ENCODE data around the gene FRMPD2.

FRMPD2 gene

DNA sequence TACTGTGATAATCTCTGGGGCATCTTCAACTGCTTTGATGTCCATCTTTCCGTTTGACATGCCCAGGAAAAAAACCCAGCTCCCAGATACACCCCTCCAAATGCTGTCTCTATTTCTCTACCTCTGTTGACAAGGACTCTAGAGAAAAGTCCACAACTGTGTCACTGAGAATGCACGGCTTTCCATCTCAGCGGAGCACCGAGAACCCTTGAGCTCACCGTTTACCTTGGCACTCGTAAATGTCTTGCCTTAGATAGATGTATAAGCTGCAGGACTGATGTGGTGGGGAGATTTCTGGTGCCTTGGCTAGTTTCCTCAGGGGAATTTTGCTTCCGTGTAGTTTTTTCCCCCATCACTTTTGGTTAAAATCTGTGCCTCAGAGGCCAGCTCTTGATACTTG is 24.6 kb upstream of the FRMPD2 start:
- H3K9ac ChIP-seq (ENCODE audit: low read depth, low read length), result no peak overlapping the region
- no peaks in the 10 kb centered on the region for H3K9me3 ChIP-seq (ENCODE audit: control insufficient read depth, insufficient read depth, low read length)
- no peaks in the 10 kb centered on the region for H3K36me3 ChIP-seq (ENCODE audit: insufficient read depth, low read length)
- H3K4me1 ChIP-seq (ENCODE audit: insufficient read depth, low read length), result no peaks in the 10 kb centered on the region

DNA sequence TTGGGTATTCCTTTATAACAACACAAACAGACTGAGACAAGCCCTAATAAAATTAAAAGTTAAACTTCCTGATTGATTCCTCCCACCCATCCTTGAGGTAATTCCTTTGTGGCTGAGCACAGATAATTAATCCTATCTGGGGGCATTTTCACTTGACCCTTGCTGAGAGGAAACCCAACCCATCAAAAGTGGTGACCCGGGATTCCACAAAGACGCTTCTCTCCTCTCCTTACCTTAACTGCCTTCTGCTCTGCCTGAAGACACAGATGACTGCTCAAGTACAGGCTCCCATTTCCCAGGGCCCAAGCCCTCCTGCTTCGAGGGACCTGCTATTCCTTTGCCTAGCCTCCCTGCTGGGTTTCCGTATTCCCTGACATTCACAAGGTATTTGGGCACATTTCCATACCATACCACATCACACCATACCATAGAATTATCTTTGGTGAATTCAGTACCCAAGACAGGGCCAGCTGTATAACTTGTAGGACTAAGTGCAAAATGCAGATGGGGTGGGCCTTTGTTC is 22.1 kb upstream of the FRMPD2 start:
- H3K4me1 ChIP-seq (ENCODE audit: insufficient read depth, low read length), result no peaks in the 10 kb centered on the region
- no peak overlapping the region for H3K9ac ChIP-seq (ENCODE audit: low read depth, low read length)
- H3K9me3 ChIP-seq (ENCODE audit: control insufficient read depth, insufficient read depth, low read length), result no peaks in the 10 kb centered on the region
- no peaks in the 10 kb centered on the region for H3K36me3 ChIP-seq (ENCODE audit: insufficient read depth, low read length)

DNA sequence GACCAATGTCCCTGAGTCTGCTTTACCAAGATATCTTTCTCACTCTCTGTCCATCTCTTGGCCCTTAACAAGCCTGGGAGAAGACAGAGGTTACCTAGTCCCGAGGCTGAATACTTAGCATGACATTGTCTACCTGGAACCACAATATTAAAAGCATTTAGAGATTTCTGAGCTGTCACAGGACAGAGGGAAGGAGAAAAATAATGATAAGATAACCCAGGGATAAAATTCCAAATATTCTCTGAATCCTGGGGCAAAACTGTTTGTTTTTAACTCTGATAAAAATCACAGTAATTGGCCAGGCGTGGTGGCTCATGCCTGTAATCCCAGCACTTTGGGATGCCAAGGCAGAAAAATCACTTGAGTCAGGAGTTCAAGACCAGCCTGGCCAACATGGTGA is 19.9 kb upstream of the FRMPD2 start:
- Histone ChIP-seq H3K36me3 (ENCODE audit: insufficient read depth, low read length) (no peaks in the 10 kb centered on the region), H3K9ac (ENCODE audit: low read depth, low read length) (no peak overlapping the region), H3K9me3 (ENCODE audit: control insufficient read depth, insufficient read depth, low read length) (no peaks in the 10 kb centered on the region), H3K4me1 (ENCODE audit: insufficient read depth, low read length) (no peaks in the 10 kb centered on the region)

DNA sequence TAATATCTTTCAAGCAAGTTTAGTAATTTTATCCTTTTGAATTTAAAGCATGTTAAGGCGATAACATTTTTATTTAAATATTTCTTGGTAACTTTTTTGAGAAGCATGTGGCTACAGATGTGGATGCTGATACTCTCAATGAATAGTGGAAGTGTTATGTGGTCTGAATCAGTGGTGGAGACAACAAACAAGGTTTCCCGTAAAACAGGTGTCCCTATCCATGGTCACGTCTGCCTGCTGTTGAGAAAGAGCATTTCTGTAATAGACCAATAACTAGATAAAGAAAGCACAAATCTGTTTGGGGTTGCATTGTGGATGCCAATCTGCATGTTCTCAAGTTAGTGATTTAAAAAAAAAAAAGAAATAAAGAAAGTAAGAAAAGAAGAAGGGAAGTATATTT is 18.1 kb upstream of the FRMPD2 start:
- H3K9me3 ChIP-seq (ENCODE audit: control insufficient read depth, insufficient read depth, low read length), result no peaks in the 10 kb centered on the region
- no peak overlapping the region for H3K9ac ChIP-seq (ENCODE audit: low read depth, low read length)
- H3K36me3 ChIP-seq (ENCODE audit: insufficient read depth, low read length), result no peaks in the 10 kb centered on the region
- H3K4me1 ChIP-seq (ENCODE audit: insufficient read depth, low read length), result no peaks in the 10 kb centered on the region

DNA sequence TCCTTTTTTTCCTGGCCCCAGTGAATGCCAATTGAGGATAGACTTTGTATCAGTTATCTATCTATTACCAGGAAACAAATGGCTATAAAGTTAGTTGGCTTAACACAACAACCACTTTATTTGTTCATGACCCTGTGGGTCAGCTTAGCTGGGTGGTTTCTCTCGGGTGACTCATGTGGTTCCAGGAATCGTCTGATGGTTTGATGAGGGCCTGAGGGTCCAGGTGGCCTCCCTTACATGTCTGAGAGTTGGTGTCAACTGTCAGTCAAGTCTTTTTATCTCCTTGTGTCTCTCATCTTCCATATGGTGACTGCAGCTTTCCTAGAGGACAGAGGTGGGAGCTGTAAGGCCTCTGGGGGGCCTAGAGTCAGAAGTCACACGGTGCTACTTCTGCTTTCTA is 16.7 kb upstream of the FRMPD2 start:
- Histone ChIP-seq H3K36me3 (ENCODE audit: insufficient read depth, low read length) (no peaks in the 10 kb centered on the region), H3K4me1 (ENCODE audit: insufficient read depth, low read length) (no peaks in the 10 kb centered on the region), H3K9ac (ENCODE audit: low read depth, low read length) (no peak overlapping the region), H3K9me3 (ENCODE audit: control insufficient read depth, insufficient read depth, low read length) (no peaks in the 10 kb centered on the region)

DNA sequence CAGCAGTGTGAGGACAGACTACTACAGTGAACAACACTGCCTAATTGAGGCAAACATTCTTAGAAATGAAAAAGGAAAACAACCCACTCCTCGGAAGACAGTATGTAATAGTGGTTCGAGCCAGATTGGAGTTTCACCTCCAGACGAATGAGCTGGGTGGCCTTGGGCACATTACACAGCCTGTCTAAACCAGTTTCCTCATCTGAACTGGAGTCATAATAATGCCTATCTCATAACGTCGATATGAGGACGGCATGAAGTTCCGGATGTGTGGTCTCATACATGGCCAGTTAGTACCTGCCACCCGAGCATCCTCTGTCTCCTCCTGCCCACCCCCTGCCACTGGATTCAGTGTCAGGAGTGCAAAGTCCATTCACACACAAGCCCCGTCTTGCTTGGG is 15.8 kb upstream of the FRMPD2 start:
- H3K36me3 ChIP-seq (ENCODE audit: insufficient read depth, low read length), result no peaks in the 10 kb centered on the region

DNA sequence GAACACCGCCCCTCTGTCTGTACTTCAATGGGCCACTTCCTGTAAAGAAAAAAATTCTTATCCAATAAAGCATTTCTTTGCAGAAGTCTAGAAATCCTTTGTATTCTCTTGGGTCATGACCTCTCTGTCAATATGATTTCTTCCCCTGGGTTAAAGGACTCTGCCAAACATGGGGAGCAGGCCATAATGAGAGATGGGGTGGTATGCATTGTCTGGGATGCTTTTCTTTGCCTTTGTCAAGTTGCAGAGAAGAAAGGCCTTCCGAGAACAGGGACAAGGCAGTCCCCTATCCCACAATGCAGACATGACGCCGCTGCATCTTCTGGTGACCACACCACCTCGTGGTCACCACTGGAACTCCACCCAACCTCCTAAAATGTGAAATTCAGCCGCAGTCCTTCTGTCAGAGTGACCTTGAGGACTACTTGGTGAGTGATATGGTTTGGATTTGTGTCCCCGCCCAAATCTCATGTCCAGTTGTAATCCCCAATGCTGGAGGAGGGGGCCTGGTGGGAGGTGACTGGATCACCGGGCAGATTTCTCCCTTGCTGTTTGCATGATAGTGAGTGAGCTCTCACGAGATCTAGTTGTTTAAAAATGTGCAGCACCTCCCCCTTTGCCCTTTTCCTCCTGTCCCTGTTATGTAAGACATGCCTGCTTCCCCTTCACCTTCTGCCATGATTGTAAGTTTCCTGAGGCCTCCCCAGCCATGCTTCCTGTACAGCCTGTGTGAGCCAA is 15.2 kb upstream of the FRMPD2 start:
- H3K4me1 ChIP-seq (ENCODE audit: insufficient read depth, low read length), result no peaks in the 10 kb centered on the region
- H3K9me3 ChIP-seq (ENCODE audit: control insufficient read depth, insufficient read depth, low read length), result no peaks in the 10 kb centered on the region
- no peaks in the 10 kb centered on the region for H3K36me3 ChIP-seq (ENCODE audit: insufficient read depth, low read length)
- no peak overlapping the region for H3K9ac ChIP-seq (ENCODE audit: low read depth, low read length)

More for the DNA sequence above, 15.8 kb upstream of the FRMPD2 start:
- no peaks in the 10 kb centered on the region for H3K4me1 ChIP-seq (ENCODE audit: insufficient read depth, low read length)
- H3K9ac ChIP-seq (ENCODE audit: low read depth, low read length), result no peak overlapping the region
- H3K9me3 ChIP-seq (ENCODE audit: control insufficient read depth, insufficient read depth, low read length), result no peaks in the 10 kb centered on the region

DNA sequence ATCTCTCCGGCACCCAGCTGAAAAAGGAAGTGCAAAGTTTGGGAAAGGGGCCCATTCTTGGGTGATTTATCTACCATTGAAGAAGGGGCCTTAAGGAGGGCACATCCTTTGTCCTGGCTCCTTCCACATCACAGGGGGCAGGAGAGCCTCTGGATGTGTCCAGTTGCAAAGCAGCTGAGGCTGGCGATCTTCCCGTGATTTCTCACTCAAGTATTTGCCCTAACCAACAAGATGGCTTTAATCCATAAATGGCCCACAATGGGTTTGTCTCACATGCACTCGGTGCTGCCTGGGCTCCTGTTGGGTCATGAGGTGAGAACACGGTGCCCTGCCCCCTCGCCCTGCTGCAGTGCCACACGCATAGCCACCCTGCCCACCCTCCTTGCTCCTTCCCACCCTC is 14.2 kb upstream of the FRMPD2 start:
- H3K4me1 ChIP-seq (ENCODE audit: insufficient read depth, low read length), result no peaks in the 10 kb centered on the region
- peaks cover 2% of the 10 kb centered on the region; the same call in 1 of the 2 replicates for H3K9me3 ChIP-seq (ENCODE audit: control insufficient read depth, insufficient read depth, low read length)
- no peak overlapping the region for H3K9ac ChIP-seq (ENCODE audit: low read depth, low read length)
- H3K36me3 ChIP-seq (ENCODE audit: insufficient read depth, low read length), result no peaks in the 10 kb centered on the region

DNA sequence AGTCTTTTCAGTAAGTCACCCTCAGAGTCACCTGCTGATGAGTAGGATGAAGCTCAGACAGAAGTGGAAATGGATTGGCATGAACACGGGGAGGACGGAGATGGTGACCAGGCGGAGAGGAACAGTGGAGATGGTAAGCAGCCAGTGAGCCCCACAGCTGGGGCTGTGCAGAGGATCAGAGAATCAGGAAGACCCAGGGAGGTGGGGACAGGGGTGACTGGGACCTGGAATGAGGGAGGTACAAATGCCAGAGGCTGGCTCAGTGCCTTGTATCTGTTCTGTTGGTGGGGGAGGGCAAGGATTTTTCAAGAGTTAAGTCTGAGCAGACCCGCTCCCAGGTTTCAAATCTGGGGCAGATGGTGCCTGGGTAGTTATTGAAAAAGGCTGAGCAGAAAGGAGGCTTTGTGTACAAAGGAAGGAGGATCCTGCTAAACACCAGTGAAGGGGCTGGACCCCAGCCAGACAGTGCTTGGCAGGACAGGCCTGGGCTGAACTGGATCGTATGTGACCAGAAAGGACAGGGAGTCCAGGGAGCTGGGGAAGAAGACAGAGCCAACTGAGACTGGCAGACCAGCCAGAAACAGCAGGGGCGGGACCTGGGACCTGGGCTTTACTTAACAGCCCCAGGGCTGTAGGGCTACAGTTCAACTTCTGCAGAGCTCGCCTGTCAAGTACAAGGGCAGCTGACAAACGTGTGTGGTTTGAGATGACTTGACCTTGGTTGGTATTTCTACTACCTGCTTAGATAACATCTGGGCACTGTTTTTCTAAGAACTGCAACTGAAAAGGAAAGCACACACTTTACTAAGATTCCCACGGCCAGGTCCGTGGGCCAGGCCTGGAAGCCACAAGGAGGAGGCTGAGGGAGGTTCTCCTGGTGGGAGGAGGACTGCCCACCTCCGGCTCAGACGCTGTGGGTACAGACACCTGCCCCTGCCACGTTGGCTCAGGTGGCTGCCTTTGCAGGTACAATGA is 13.2 kb upstream of the FRMPD2 start:
- Histone ChIP-seq H3K36me3 (ENCODE audit: insufficient read depth, low read length) (no peaks in the 10 kb centered on the region), H3K4me1 (ENCODE audit: insufficient read depth, low read length) (no peaks in the 10 kb centered on the region), H3K9me3 (ENCODE audit: control insufficient read depth, insufficient read depth, low read length) (peaks cover 2% of the 10 kb centered on the region; the same call in 1 of the 2 replicates), H3K9ac (ENCODE audit: low read depth, low read length) (no peak overlapping the region)

DNA sequence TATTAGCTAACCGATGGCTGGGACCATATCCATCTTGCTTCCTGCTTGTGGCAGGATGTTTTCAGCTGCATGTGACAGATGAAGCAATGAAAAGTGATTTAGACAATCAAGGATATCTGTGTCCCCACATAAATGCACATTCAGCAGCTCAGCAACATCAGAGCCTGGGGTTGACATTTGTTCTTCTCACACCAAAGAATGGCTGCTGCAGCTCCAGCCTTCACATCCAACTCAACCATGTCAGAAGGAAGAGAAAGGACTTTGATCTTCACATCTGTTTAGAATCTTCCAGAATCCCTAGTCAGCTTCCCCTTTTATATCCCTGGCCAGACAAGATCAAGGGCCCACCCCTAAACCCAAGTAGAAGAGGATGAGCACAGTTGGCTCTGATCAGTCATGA is 11.9 kb upstream of the FRMPD2 start:
- no peaks in the 10 kb centered on the region for H3K4me1 ChIP-seq (ENCODE audit: insufficient read depth, low read length)
- H3K9ac ChIP-seq (ENCODE audit: low read depth, low read length), result no peak overlapping the region
- peaks cover 6% of the 10 kb centered on the region; the same call in 1 of the 2 replicates for H3K9me3 ChIP-seq (ENCODE audit: control insufficient read depth, insufficient read depth, low read length)

DNA sequence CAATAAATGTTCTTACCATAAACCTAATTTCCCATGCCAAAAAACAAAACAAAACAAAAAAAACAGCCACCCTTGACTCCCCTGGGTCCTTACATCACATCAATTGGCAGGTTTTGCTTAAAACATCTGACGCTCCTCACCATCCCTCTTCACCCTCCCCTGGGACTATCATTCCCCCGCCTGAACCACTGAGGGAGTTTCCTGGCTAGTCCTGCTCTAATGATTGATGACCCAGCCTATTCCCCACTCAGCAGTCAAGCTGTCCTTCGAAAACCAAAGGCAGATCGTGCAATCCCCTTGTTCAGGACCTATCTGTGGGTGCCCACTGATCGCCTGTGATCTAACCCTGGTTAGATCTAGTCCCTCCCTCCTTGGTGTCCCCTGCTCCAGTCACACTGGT is 11.2 kb upstream of the FRMPD2 start:
- Histone ChIP-seq H3K4me1 (ENCODE audit: insufficient read depth, low read length) (no peaks in the 10 kb centered on the region), H3K9me3 (ENCODE audit: control insufficient read depth, insufficient read depth, low read length) (peaks cover 6% of the 10 kb centered on the region; the same call in 1 of the 2 replicates), H3K9ac (ENCODE audit: low read depth, low read length) (no peak overlapping the region), H3K36me3 (ENCODE audit: insufficient read depth, low read length) (no peaks in the 10 kb centered on the region)

More for the DNA sequence above, 11.9 kb upstream of the FRMPD2 start:
- H3K36me3 ChIP-seq (ENCODE audit: insufficient read depth, low read length), result no peaks in the 10 kb centered on the region

DNA sequence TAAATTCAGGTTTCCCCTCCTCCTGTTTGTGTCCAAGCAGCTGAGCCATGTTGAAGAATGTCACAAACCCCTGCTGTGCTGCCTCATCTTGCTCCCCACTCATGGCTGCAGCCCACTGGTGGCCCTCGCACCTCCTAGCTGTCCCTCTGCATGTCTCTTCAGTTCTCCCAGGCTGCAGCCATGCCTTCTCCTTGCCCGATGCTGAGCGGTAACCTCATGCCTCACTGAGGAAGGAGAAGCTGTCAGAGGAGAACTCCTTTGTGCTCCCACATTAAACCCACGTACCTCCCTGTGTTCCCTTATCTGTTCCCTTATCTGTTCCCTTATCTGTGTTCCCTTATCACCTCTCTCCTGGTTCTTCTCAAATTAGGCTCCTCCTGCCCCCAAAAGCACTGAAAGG is 10.3 kb upstream of the FRMPD2 start:
- Histone ChIP-seq H3K4me1 (ENCODE audit: insufficient read depth, low read length) (no peaks in the 10 kb centered on the region), H3K9ac (ENCODE audit: low read depth, low read length) (no peak overlapping the region)

DNA sequence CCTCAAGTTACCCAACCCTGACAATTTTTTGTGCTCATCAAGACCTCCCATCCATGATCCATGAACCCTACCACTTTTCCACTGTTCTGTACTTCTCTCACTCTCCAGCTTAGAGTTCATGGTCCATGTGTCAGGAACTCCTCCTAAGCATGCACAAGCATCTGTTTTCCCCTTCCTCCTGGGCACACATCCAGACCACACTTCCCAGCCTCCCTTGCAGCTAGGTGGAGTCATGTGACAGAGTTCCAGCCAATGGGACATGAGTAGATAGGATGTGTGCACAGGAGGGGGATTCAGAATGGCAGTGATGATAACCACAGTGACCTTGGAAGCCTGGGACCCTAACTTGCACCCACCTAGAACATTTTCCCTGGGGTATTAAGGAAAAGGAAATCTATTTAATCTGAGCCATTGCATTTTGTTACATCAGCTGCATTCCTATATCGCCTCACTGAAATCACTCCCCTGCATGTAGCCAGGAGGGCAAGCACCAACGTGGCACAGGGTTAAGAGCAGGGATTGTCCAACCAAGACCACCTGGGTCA is 9.6 kb upstream of the FRMPD2 start:
- no peaks in the 10 kb centered on the region for H3K4me1 ChIP-seq (ENCODE audit: insufficient read depth, low read length)
- H3K9me3 ChIP-seq (ENCODE audit: control insufficient read depth, insufficient read depth, low read length), result peaks cover 6% of the 10 kb centered on the region; the same call in 1 of the 2 replicates
- no peak overlapping the region for H3K9ac ChIP-seq (ENCODE audit: low read depth, low read length)
- H3K36me3 ChIP-seq (ENCODE audit: insufficient read depth, low read length), result no peaks in the 10 kb centered on the region

More for the DNA sequence above, 10.3 kb upstream of the FRMPD2 start:
- peaks cover 6% of the 10 kb centered on the region; the same call in 1 of the 2 replicates for H3K9me3 ChIP-seq (ENCODE audit: control insufficient read depth, insufficient read depth, low read length)
- no peaks in the 10 kb centered on the region for H3K36me3 ChIP-seq (ENCODE audit: insufficient read depth, low read length)

DNA sequence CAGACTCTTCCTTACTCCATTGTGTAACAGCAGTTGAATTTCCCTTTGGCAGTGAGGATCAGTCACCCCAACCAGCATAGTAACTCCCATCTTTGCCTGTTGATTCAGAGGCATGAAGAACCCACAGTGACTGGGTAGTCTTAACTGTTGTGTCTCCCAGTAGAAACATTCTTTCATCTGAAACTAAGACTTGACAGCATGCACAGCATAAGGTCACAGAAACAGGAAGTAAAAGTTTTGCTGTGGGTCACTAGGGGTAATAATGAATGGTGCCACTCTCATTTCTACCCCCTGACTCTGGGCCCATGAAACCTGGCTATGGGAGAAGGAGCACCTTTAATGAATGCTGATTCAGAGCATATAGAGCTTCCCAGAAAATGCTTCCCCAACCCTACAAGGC is 8.3 kb upstream of the FRMPD2 start:
- no peaks in the 10 kb centered on the region for H3K4me1 ChIP-seq (ENCODE audit: insufficient read depth, low read length)
- H3K36me3 ChIP-seq (ENCODE audit: insufficient read depth, low read length), result no peaks in the 10 kb centered on the region
- no peak overlapping the region for H3K9ac ChIP-seq (ENCODE audit: low read depth, low read length)
- peaks cover 6% of the 10 kb centered on the region; the same call in 1 of the 2 replicates for H3K9me3 ChIP-seq (ENCODE audit: control insufficient read depth, insufficient read depth, low read length)

Data from ES-I3 (cell line).